Esophagus squamous epithelium (tissue), 5 donors: ENCODE measurements around the gene ANKS1A. TPM values are rescaled to one million over a fixed set of nuclear protein-coding genes. Genes with fewer than 3 reads are reported as not detected.

Experiments
- DNase-seq: peaks from one replicate; lab custom pipeline; 2025; lab: John Stamatoyannopoulos, UW
- H3K27ac ChIP-seq, 4 donors: fragments of 200-600 bp; sonication (generic); one replicate each; pipeline ENCODE4 v1.5.1; 2016 to 2019; ENCODE audit warnings: mild to moderate bottlenecking in 1 of 4
- H3K27me3 ChIP-seq, 4 donors: fragments of 200-600 bp; sonication (generic); 1 replicate in 3 of 4; 2 replicates in 1 of 4; pipeline versions ENCODE4 v1.5.1 to v1.6.0; 2017 to 2021; ENCODE audit warnings: antibody characterized with exemption in 1 of 4
- H3K36me3 ChIP-seq, 3 donors: fragments of 200-600 bp; sonication (generic); one replicate each; pipeline ENCODE4 v1.5.1; 2016 to 2019
- H3K4me1 ChIP-seq, 3 donors: fragments of 200-600 bp; sonication (generic); one replicate each; pipeline ENCODE4 v1.5.1; 2017 to 2019
- H3K4me3 ChIP-seq, 4 donors: fragments of 200-600 bp; sonication (generic); 1 replicate in 3 of 4; 2 replicates in 1 of 4; pipeline ENCODE4 v1.5.1; 2016 to 2019; ENCODE audit warnings: mild to moderate bottlenecking in 2 of 4, moderate library complexity in 1 of 4
- H3K9me3 ChIP-seq, 3 donors: fragments of 200-600 bp; sonication (generic); one replicate each; pipeline ENCODE4 v1.5.1; 2016 to 2019
- POLR2A ChIP-seq, 4 donors: fragments of 450-650 bp; IDR thresholded peaks; one replicate each; pipeline ENCODE4 v1.6.1; 2017; ENCODE audit warnings: antibody characterized with exemption in 4 of 4, mild to moderate bottlenecking in 4 of 4, moderate library complexity in 3 of 4
- WGBS, 2 donors: methylation state at CpG; one replicate each; pipeline ENCODE4 v1.1.5; 2018; 5-methylcytosine and 5-hydroxymethylcytosine counted together
- intact Hi-C: fragments of 100-400 bp; cut with DNase I; formaldehyde crosslinking; loops from one replicate; pipeline ENCODE4 v1.15.0; 2022
- total RNA-seq, 4 donors: library from RNA; depleted of rRNA; stranded (reverse); fragments of >200 nt; gene quantifications; one replicate each; pipeline ENCODE4 v1.1.0, GENCODE V29; 2016
- TF ChIP-seq, protein P1 (sequence below), 6 experiments: fragments of 450-650 bp in 4 of 6; fragments of 200-600 bp in 2 of 6; sonication (generic) in 2 of 6; IDR thresholded peaks; one replicate each; pipeline ENCODE4 v1.5.1; 2016 to 2019; ENCODE audit warnings: antibody characterized with exemption in 6 of 6, mild to moderate bottlenecking in 4 of 6, moderate library complexity in 4 of 6
- donor health status: DM: yes; HTN: yes; CAD: no.

ANKS1A gene
- total RNA-seq, 4 donors from 2014 or later, result 12.6 to 27.1 (median 17.5) TPM

DNA sequence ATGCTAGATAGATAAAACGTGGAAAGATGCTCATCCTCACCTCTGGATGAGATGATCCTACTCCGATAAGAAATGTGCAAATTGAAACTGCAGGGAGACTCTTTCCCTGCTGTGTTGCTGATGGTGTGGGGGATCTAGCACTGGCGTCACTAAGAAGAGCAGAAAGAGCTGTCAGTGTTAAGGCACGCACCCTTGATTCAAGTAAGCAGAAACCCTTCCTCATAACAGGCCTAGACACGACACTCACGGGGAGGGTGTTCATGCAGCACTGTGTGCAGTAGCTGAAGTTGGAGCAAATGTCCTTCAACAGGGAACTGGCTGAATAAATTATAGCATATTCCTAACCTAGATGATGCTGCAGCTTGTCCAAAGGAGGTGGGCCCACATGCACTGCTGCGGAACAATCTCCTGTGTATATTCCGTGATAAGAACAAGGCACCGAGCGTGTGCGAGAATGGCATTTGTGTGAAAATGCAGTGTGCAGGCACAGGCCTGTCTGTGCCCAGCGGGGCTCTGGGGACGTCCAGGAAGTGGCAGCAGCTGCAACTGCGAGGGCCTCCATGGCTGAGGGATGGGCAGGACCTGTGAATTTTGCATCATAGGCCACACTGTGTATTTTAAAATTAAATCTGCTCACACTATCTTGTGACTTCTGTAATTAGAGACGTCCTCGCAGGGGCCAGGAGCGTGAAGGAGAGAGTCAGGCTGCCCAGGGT, 188.1 kb downstream of the ANKS1A start:
- H3K9me3 ChIP-seq, result no peaks in the 10 kb centered on the region
- H3K4me3 ChIP-seq, result no peak overlapping the region
- intact Hi-C loops, result no loop called here
- H3K27ac ChIP-seq, result peak overlapping the region; percentile 43 to 67 (median 48)
- peaks cover 17 to 94% (median 20%) of the 10 kb centered on the region in 3 donors for H3K36me3 ChIP-seq
- 45 to 56% methylated on average over 12 to 13 of the region's 17 CpGs for WGBS, 2 donors
- H3K4me1 ChIP-seq, result peaks cover 15 to 54% (median 38%) of the 10 kb centered on the region in 3 donors
- no peaks in the 10 kb centered on the region for H3K27me3 ChIP-seq
- DNase-seq, result no peak
- TF ChIP-seq, protein P1, sequence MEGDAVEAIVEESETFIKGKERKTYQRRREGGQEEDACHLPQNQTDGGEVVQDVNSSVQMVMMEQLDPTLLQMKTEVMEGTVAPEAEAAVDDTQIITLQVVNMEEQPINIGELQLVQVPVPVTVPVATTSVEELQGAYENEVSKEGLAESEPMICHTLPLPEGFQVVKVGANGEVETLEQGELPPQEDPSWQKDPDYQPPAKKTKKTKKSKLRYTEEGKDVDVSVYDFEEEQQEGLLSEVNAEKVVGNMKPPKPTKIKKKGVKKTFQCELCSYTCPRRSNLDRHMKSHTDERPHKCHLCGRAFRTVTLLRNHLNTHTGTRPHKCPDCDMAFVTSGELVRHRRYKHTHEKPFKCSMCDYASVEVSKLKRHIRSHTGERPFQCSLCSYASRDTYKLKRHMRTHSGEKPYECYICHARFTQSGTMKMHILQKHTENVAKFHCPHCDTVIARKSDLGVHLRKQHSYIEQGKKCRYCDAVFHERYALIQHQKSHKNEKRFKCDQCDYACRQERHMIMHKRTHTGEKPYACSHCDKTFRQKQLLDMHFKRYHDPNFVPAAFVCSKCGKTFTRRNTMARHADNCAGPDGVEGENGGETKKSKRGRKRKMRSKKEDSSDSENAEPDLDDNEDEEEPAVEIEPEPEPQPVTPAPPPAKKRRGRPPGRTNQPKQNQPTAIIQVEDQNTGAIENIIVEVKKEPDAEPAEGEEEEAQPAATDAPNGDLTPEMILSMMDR (IDR thresholded peaks at IDR 0.05), result no peak
- no peak for TF ChIP-seq POLR2A (IDR thresholded peaks at IDR 0.05)

DNA sequence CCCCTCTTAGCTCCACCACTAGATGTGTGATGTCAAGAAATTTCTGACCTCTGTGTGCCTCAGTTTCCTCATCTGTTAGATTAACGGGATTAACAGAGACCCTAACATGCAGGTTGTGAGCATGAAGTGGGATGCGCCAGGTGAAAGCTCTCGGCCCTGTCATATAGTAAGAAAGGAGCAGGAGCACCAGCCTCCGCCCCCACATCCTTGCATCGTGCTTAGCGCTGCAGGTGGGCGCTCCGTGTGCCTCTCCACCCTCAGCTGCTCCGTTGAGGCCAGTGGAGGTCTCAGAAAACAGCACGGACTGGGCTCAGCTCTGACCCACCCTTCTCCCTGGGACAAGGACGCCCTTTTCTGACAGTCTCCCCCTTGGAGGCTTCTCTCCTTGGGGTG, 188.7 kb downstream of the ANKS1A start:
- Histone ChIP-seq H3K27me3 (no peaks in the 10 kb centered on the region), H3K4me1 (peaks cover 15 to 53% (median 40%) of the 10 kb centered on the region in 3 donors), H3K36me3 (peaks cover 19 to 94% (median 26%) of the 10 kb centered on the region in 3 donors), H3K27ac (peak overlapping the region in 2 of 4 donors; percentile 50 to 67), H3K9me3 (no peaks in the 10 kb centered on the region), H3K4me3 (no peak overlapping the region)
- no peak for DNase-seq
- intact Hi-C loops, result no loop called here
- whole genome bisulfite sequencing, 2 donors, result 67 to 82% methylated on average over 4 of the region's 11 CpGs
- no peak for TF ChIP-seq POLR2A (IDR thresholded peaks at IDR 0.05)
- TF ChIP-seq, protein P1 (IDR thresholded peaks at IDR 0.05), result no peak

DNA sequence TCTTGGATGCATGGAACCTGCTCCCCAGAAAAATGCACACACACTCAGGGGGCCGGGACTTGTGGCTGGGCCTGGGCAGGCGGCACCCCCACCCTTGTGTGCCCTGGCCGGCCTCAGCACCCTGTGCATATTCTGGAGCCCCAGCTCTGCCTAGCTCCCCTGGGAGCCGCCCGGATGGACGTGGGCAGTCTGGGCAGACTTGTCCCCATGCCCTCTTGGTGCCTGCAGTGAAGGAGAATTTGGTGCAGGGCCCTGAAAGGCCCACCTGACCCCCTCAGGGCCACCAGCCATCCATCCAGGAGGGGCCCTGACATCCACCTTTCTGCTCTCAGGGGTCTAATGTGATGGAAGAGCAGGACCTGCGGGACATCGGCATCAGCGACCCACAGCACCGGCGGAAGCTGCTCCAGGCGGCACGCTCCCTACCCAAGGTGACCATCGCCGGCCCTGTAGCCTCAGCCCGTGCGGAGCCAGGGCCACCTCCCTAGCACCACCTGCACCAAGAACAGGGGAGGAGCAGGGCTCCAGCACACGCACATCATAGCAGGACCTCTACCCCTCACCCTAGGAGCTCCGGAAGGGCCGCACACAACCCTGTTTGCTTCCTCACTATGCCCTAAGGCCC, 189.3 kb downstream of the ANKS1A start:
- peaks cover 25 to 94% (median 28%) of the 10 kb centered on the region in 3 donors for H3K36me3 ChIP-seq
- no peak for DNase-seq
- WGBS, 2 donors, result 94 to 97% methylated on average over 10 to 14 of the region's 20 CpGs
- no peak overlapping the region for H3K27ac ChIP-seq
- peaks cover 15 to 51% (median 40%) of the 10 kb centered on the region in 3 donors for H3K4me1 ChIP-seq
- H3K4me3 ChIP-seq, result no peak overlapping the region
- no peak for TF ChIP-seq POLR2A (IDR thresholded peaks at IDR 0.05)
- TF ChIP-seq, protein P1 (IDR thresholded peaks at IDR 0.05), result no peak
- H3K9me3 ChIP-seq, result no peaks in the 10 kb centered on the region
- intact Hi-C loops, result no loop called here
- no peaks in the 10 kb centered on the region for H3K27me3 ChIP-seq

DNA sequence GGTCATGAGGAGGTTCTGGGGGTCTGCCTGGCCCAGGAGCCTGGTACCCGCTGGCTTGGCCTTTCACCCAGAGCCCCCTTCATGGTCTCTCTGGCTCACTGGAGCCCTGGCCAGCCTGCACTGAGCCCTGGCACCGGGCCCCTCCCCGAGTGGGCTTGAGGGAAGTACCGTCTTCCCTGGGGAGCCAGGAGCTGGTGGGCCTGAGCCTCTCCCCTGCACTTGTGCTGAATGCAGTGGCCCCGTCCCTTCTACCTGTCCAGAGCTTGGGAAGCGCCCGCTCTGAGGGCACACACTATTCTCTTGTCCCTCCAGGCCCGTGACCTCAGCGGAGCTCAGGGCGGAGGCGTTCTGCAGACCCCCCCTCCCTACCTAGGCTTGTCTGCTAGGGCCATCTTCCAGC, 189.8 kb downstream of the ANKS1A start:
- WGBS, 2 donors, result 91 to 93% methylated on average over 6 to 7 of the region's 11 CpGs
- H3K27me3 ChIP-seq, result no peaks in the 10 kb centered on the region
- H3K9me3 ChIP-seq, result no peaks in the 10 kb centered on the region
- H3K4me1 ChIP-seq, result peaks cover 15 to 56% (median 44%) of the 10 kb centered on the region in 3 donors
- no peak for TF ChIP-seq POLR2A (IDR thresholded peaks at IDR 0.05)
- TF ChIP-seq, protein P1 (IDR thresholded peaks at IDR 0.05), result no peak
- peaks cover 28 to 94% (median 31%) of the 10 kb centered on the region in 3 donors for H3K36me3 ChIP-seq
- intact Hi-C loops, result no loop called here
- no peak for DNase-seq
- H3K4me3 ChIP-seq, result no peak overlapping the region
- no peak overlapping the region for H3K27ac ChIP-seq
